ENCODE measurements around the gene CRYBA1. TPM values are rescaled to one million over a fixed set of nuclear protein-coding genes. Genes with fewer than 3 reads are reported as not detected.
"Not testable (repeated sequence)": the region's sequence is repeated elsewhere in the genome, so short reads cannot be mapped to it uniquely, and the experiment has no call there.

Gene CRYBA1
- total RNA-seq, 2 donors from 2014 or later: not detected

- intact Hi-C loops (cut with DNase I); DNase-seq (ENCODE audit: low spot score): not testable (repeated sequence)
Measured at GRCh38 chr17:29234972-29235371, 11.7 kb upstream of the CRYBA1 start.

GRCh38 chr17:29235904-29236303, 10.8 kb upstream of the CRYBA1 start:
- intact Hi-C loops (cut with DNase I): no loop called here
- DNase-seq (ENCODE audit: low spot score): no peak

DNA sequence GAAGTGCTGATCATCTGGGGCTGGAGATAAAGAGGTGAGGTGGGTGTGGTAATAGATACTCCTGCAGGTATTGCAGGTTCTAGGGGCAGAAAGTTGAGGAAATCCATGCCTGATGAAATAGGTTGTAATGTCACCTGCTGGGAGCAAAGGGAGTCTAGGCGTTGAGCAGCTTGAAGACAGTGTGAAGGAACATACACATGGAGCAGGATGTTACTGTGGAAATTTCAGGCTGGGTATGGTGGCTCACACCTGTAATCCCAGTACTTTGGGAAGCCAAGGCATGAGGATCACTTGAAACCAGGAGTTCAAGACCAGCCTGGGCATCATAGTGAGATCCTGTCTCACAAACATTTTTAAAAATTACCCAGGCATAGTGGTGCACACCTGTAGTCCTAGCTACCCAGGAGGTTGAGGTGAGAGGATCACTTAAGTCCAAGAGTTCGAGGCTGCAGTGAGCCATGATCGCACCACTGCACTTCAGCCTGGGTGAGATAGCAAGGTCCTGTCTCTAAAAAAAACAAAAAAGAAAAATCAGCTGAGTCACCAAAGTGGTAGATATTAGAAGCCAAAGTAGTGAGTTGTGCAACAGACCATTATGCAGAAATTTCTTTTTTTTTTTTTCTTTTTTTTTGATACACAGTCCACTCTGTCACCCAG, 9.1 kb upstream of the CRYBA1 start:
- DNase-seq (ENCODE audit: low spot score): no peak
- intact Hi-C loops (cut with DNase I): no loop called here

- no peak for DNase-seq (ENCODE audit: low spot score)
- intact Hi-C loops (cut with DNase I): no loop called here
Measured at GRCh38 chr17:29238133-29238850, 8.4 kb upstream of the CRYBA1 start.

- no peak for DNase-seq (ENCODE audit: low spot score)
- intact Hi-C loops (cut with DNase I): no loop called here
Measured at GRCh38 chr17:29240477-29240876, 6.2 kb upstream of the CRYBA1 start.

DNA sequence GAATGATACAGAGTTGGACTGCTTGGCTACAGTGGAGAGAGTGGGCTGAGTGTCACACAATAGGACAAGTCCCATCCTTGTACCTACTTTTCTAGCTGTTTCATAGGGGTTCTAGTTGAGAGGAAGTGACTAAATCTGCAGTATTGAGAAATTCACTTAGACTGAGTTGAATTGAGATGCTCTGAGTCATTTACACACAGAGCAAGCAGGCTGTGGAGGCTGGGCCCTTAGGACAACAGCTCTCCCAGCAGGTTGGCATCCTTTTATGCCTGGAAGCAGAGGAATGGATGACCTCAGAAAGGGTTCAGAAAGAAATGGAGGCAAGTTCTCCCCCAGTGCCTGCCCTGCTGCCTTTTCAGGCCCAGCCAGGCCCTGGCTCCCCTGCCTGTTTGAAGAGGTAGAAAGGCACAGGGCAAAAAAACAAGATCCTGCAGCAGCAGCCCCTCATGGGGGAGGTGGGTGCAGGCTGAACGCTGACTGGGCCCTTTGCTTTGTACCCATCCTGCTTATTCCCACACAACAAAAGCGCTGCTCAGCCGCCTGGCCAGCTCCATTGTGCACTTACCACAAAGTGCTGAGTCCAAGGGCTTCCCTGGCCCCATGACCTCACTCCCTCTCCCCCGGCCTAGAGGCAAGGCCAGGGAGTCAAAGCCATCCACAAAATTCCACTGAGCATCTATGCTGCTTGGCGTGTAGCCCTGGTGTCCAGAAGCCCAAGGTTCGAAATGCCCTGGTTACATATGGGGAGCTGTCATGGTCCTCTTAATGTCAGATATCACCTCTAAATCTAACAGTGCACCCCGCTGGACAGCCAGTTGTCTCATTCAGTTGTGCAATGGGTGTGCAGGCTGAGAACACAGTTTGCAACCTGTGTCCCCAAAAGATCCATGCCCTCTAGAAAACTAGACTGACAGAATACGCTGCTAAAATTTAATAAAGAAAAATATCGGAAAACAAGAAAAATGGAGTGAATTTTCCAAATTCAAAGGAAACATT, 5.4 kb upstream of the CRYBA1 start:
- intact Hi-C loops (cut with DNase I): no loop called here

DNA sequence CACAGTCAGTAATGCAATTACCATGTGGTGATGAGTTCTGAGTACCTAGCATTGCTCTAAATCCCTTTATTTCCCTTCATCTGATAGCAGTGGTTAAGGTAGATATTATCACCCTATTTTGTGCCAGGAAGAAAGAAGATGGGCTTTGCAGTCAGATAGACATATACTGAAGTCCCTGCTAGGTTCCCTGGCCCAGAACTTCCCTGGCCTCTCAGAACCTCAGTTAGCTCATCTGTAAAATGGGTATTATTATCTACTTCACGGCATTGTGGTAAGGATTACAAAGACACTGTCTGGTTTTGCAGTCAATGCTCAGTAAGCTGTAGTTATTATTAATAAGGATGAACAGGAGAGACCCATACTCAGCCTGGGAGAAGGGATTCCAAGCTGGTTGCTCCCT, 4.6 kb upstream of the CRYBA1 start:
- DNase-seq (ENCODE audit: low spot score): no peak
- intact Hi-C loops (cut with DNase I): no loop called here

More for the DNA sequence above, 5.4 kb upstream of the CRYBA1 start:
- DNase-seq (ENCODE audit: low spot score): peak; percentile 89

- intact Hi-C loops (cut with DNase I): no loop called here
- no peak for DNase-seq (ENCODE audit: low spot score)
Measured at GRCh38 chr17:29242790-29243189, 3.9 kb upstream of the CRYBA1 start.

DNA sequence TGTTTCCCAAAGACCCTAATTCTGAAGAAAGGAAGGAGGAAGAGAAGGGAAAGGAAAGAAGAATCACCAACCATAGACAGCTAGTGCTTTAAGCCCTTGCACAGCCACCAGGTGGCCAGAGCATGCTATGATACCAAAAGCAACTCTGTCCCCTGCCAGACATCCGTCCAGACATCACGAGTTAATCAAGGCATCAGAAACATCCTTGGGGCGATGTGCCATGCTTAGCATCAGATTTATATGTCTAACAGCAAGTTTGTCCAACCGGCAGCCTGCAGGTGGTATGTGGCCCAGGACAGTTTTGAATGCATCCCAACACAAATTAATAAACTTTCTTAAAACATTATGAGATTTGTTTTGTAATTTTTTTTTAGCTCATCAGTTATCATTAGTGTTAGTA, 2.9 kb upstream of the CRYBA1 start:
- DNase-seq (ENCODE audit: low spot score): no peak
- intact Hi-C loops (cut with DNase I): no loop called here

- intact Hi-C loops (cut with DNase I): no loop called here
- DNase-seq (ENCODE audit: low spot score): no peak
Measured at GRCh38 chr17:29245401-29245800, 1.3 kb upstream of the CRYBA1 start.

DNA sequence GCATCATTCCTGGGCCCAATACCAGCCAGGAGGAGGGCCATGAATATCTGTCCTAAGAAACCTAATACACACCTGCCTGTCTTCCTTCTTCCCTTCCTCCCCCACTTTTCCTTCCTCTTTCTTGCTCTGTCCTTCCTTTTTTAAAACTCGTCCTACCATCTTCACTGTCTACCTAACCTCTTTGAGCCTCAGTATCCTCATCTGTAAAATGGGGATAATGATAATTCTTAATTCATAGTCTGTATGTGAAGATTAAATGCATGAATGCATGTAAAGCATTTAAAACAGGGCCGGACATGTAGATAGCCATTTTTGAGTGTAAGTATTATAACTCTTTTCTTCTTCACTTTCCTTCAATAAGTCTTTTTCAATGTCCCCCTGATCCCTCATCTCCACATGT, 560 bp downstream of the CRYBA1 start:
- intact Hi-C loops (cut with DNase I): no loop called here
- no peak for DNase-seq (ENCODE audit: low spot score)

- intact Hi-C loops (cut with DNase I): no loop called here
- DNase-seq (ENCODE audit: low spot score): no peak
Measured at GRCh38 chr17:29248845-29249244, 2.2 kb downstream of the CRYBA1 start.

DNA sequence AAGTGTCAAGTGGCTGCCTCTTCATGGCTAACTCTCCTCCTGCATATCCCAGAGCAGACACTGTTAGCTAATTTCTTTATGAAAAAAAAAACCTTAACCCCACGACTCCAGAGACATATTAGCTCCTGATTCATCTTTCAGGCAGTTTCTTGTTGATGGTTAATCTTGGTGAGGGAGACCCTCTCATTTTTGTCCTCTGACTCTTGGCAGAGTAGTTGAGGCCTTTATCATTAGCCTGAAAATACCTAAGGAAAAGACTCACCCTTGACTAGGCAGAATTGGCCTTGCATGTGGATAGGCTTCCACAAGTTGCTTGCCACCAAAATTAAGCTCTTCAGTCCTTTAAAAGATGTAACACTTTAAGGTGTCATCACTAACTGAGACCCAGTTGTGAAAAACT, 4.0 kb downstream of the CRYBA1 start:
- DNase-seq (ENCODE audit: low spot score): no peak
- intact Hi-C loops (cut with DNase I): no loop called here

DNA sequence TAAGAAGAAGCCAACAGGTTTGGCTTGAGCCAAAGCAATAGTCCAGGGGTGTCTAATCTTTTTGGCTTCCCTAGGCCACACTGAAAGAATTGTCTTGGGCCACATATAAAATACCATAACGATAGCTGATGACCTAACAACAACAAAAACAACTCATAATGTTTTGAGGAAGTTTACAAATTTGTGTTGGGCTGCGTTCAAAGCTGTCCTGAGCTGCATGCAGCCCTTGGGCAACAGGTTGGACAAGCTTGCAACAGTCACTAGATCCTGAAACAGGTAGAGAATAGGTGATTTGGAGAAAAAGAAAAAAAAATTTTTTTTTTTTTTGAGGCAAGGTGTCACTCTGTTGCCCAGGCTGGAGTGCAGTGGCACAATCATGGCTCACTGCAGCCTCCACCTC, 4.5 kb downstream of the CRYBA1 start:
- intact Hi-C loops (cut with DNase I): no loop called here
- no peak for DNase-seq (ENCODE audit: low spot score)

DNA sequence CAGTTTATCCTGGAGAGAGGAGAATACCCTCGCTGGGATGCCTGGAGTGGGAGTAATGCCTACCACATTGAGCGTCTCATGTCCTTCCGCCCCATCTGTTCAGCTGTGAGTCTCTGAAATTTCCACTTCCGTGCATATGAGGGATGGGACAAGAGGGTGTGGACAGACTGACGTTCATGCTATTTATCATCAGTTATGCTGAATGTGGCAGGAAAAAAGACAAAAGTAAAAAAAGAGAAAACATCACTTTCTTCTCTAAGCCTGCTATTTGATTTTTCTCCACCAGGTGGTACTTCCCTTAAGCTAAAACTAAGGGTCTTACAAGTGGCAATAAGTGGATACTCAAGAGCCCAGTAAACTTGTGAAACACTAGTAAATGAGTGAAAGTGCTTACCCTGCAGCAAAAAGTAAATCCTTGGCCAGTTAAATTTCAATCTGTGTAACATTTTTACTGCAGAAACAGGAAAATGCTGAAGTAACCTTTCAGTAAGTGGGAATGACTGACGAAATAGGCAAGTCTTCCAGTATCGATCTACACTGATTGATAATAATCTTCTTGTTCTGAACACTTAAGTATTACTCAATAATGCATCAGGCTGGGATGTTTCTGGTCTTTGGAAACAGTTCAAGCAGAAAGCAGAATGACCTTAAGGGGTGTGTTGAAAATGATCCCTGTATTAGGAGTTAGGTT, 5.6 kb downstream of the CRYBA1 start:
- no peak for DNase-seq (ENCODE audit: low spot score)
- intact Hi-C loops (cut with DNase I): no loop called here

DNA sequence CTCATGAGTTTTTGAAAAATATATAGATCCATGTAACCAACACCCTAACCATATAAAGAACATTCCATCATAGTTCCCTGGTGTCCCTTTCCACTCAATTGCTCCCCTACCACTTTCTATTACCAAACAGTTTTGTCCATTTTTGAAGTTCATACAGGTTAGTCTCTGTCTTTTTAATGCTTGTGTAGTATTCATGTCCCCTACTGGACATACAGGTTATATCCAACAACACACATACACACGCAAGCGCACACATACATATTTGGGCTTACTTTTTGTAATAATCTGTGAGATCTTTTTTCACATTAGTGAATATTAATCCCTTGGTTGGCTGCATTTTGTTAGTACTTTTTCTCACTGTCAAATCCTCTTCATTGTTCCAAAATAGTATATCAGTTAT, 6.4 kb downstream of the CRYBA1 start:
- intact Hi-C loops (cut with DNase I): no loop called here
- no peak for DNase-seq (ENCODE audit: low spot score)

DNA sequence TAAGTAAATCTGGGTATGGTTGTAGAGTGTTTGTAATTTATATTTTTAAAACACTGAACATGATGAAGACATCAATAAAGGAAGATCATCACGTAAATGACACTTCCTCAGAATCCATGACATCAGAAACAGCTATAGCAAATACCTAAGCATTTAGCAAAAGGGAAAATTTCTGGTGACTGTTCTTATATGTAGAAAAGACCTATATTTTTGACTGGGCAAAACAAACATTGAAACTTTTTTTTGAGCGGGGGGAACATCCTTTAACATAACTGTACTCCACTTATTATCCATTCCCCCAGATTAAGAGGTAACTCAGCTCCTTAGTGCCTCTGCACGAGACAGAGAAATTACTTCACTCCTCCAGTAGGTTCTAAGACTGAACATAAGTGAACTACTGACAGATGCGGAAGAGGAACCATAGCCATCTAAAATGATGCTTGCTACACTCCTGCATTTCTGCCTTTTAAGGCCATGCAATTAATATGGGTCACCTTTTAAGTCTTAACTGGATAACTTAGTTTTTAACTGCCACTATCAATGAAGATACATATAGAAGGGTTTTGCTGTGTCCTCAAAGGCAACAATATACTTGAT, 9.4 kb downstream of the CRYBA1 start:
- no peak for DNase-seq (ENCODE audit: low spot score)
- intact Hi-C loops (cut with DNase I): no loop called here

DNA sequence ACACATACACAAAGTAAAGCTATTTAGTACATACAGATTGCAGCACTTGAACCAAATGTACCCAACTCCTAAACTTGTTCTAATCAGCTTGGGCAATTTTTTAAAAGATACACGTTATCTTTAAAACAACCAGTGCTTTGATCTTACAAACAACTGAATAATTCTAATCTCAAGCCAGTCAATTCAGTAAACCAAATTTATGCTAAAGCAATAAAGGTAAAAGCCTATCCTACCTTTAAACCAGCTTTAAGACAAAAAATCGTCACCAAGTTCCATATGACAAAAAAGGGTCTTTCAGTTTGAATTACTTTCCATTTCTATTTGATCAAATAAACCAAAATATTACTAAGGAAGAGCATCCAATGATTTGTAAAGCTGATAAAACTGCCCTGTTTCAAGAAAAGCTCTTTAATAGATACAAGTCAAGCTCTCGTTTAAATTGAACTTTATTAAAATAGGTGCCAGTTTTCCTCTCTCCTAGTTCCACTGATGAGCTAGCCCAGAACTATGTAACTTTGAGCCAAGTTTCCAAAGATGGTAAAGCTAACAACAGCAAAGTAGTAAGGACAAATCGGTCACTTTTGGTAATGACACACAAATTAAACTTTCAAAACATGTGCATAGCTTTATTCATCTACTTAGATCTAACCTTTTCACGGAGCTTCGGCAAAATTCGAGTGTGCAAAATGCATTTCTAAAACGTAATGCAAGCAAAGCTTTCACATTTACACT, 10.2 kb downstream of the CRYBA1 start:
- intact Hi-C loops (cut with DNase I): no loop called here
- DNase-seq (ENCODE audit: low spot score): no peak
